Measurements from ENCODE around the gene SHKBP1.
"Not testable (repeated sequence)": the region's sequence is repeated elsewhere in the genome, so short reads cannot be mapped to it uniquely, and the experiment has no call there.

SHKBP1 gene

GRCh38 chr19:40555978-40556689 lies 20.5 kb upstream of the SHKBP1 start:
- no peak for DNase-seq

GRCh38 chr19:40556953-40557530 lies 19.6 kb upstream of the SHKBP1 start:
- DNase-seq, result no peak

- DNase-seq, result no peak
Measured at GRCh38 chr19:40559394-40559793, 17.3 kb upstream of the SHKBP1 start.

- no peak for DNase-seq
Measured at GRCh38 chr19:40560092-40560507, 16.6 kb upstream of the SHKBP1 start.

GRCh38 chr19:40561947-40562346 lies 14.7 kb upstream of the SHKBP1 start:
- DNase-seq, result no peak

GRCh38 chr19:40564535-40564934 lies 12.1 kb upstream of the SHKBP1 start:
- not testable (repeated sequence) for DNase-seq

GRCh38 chr19:40565355-40565754 lies 11.3 kb upstream of the SHKBP1 start:
- DNase-seq, result no peak

GRCh38 chr19:40565910-40566495 lies 10.7 kb upstream of the SHKBP1 start:
- no peak for DNase-seq

- peak in 1 of 2 donors; percentile 14 for DNase-seq
Measured at GRCh38 chr19:40567040-40567749, 9.5 kb upstream of the SHKBP1 start.

- peak in 1 of 2 donors; percentile 10 for DNase-seq
Measured at GRCh38 chr19:40567750-40568494, 8.8 kb upstream of the SHKBP1 start.

GRCh38 chr19:40570313-40571004 lies 6.2 kb upstream of the SHKBP1 start:
- peak; percentile 99 for DNase-seq

GRCh38 chr19:40571005-40571318 lies 5.7 kb upstream of the SHKBP1 start:
- DNase-seq, result no peak

- no peak for DNase-seq
Measured at GRCh38 chr19:40571831-40572495, 4.7 kb upstream of the SHKBP1 start.

GRCh38 chr19:40575326-40575725 lies 1.3 kb upstream of the SHKBP1 start:
- DNase-seq, result no peak

- DNase-seq, result no peak
Measured at GRCh38 chr19:40576151-40576584, 505 bp upstream of the SHKBP1 start.

GRCh38 chr19:40578442-40578908 lies 1.8 kb downstream of the SHKBP1 start:
- peak; percentile 79 to 87 for DNase-seq

- DNase-seq, result no peak
Measured at GRCh38 chr19:40580619-40581018, 3.9 kb downstream of the SHKBP1 start.

- DNase-seq, result no peak
Measured at GRCh38 chr19:40581531-40581930, 4.9 kb downstream of the SHKBP1 start.

GRCh38 chr19:40582467-40582866 lies 5.8 kb downstream of the SHKBP1 start:
- DNase-seq, result no peak

GRCh38 chr19:40583283-40583682 lies 6.6 kb downstream of the SHKBP1 start:
- no peak for DNase-seq

GRCh38 chr19:40584007-40584406 lies 7.3 kb downstream of the SHKBP1 start:
- no peak for DNase-seq
